Measurements from ENCODE around the gene GRK4.

GRK4 gene

DNA sequence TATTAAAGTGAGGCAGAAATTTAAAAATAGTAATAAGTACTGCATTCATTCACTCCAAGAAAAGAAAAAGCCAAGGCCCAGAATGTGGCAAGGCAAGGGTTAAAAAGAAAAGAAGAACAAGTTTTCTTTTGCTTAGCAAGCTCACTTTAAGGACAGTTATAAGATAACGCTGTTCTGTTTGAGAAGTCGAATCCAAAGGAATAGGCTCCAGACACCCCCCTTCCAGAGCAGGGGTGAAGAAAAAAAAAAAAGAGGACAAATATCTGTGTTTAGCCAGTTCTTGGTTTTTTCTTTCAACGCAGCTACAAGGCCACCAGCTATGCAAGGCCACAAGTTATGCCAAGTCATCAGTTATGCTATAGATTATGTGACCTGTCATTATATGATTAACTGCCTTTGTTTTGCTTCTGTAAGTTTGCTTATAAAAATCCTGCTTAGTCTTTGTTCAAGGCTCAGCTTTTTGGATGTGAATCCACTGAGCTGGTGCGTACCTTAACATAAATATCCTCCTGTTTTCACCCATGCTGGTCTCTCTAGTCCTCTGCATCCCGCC, 1.4 kb downstream of the GRK4 start:
- Histone ChIP-seq H2AFZ (ENCODE audit: low read depth, low read length) (no peak overlapping the region), H3K4me1 (ENCODE audit: low read length) (peaks cover 17% of the 10 kb centered on the region), H3K4me3 (ENCODE audit: low read length) (peak overlapping the region; percentile 82; the same call in 1 of the 2 replicates), H3K27me3 (ENCODE audit: low read depth, low read length) (no peaks in the 10 kb centered on the region), H3K9ac (ENCODE audit: low read length) (no peak overlapping the region), H3K79me2 (ENCODE audit: low read length) (peaks cover 28% of the 10 kb centered on the region), H3K27ac (ENCODE audit: low read length) (no peak overlapping the region), H4K20me1 (ENCODE audit: insufficient read depth, low read length) (peaks cover 18% of the 10 kb centered on the region), H3K36me3 (replicated peaks; ENCODE audit: low read depth, low read length) (no peaks in the 10 kb centered on the region), H3K4me2 (ENCODE audit: low read length) (peak overlapping the region; percentile 93), H3K9me3 (ENCODE audit: insufficient read depth, low read length) (no peaks in the 10 kb centered on the region)
- TF ChIP-seq, protein P1, sequence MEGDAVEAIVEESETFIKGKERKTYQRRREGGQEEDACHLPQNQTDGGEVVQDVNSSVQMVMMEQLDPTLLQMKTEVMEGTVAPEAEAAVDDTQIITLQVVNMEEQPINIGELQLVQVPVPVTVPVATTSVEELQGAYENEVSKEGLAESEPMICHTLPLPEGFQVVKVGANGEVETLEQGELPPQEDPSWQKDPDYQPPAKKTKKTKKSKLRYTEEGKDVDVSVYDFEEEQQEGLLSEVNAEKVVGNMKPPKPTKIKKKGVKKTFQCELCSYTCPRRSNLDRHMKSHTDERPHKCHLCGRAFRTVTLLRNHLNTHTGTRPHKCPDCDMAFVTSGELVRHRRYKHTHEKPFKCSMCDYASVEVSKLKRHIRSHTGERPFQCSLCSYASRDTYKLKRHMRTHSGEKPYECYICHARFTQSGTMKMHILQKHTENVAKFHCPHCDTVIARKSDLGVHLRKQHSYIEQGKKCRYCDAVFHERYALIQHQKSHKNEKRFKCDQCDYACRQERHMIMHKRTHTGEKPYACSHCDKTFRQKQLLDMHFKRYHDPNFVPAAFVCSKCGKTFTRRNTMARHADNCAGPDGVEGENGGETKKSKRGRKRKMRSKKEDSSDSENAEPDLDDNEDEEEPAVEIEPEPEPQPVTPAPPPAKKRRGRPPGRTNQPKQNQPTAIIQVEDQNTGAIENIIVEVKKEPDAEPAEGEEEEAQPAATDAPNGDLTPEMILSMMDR (IDR thresholded peaks at IDR 0.05; ENCODE audit: low read depth, low read length) = no peak
- TF ChIP-seq EZH2phosphoT487 (IDR thresholded peaks at IDR 0.05; ENCODE audit: low read depth) = no peak

DNA sequence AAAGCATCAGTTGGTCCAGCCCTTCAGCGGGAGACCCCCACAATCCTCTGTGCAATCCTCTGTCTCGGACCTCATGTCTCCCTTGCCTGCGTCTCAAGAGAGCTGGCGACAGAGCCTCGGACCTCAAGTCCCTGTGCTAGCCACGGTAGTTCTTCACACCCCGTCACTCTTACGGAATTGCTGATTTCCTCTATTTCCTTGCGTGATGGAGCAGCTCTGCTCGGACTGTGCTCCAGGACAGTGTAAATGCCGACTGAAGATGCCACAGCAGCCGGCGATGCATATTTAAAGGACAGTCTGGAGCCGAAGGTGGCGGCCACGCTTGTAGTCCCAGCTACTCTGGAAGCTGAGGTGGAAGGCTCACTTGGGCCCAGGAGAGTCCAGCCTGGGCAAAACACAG, 1.9 kb downstream of the GRK4 start:
- no peaks in the 10 kb centered on the region for H3K27me3 ChIP-seq (ENCODE audit: low read depth, low read length)
- H3K4me1 ChIP-seq (ENCODE audit: low read length) = peaks cover 13% of the 10 kb centered on the region
- H2AFZ ChIP-seq (ENCODE audit: low read depth, low read length) = no peak overlapping the region
- TF ChIP-seq, protein P1 (IDR thresholded peaks at IDR 0.05; ENCODE audit: low read depth, low read length) = no peak
- no peak for TF ChIP-seq EZH2phosphoT487 (IDR thresholded peaks at IDR 0.05; ENCODE audit: low read depth)
- peaks cover 23% of the 10 kb centered on the region for H3K79me2 ChIP-seq (ENCODE audit: low read length)
- H3K9ac ChIP-seq (ENCODE audit: low read length) = no peak overlapping the region
- no peaks in the 10 kb centered on the region for H3K36me3 ChIP-seq (replicated peaks; ENCODE audit: low read depth, low read length)
- H3K9me3 ChIP-seq (ENCODE audit: insufficient read depth, low read length) = no peaks in the 10 kb centered on the region
- H3K4me2 ChIP-seq (ENCODE audit: low read length) = no peak overlapping the region
- H3K4me3 ChIP-seq (ENCODE audit: low read length) = no peak overlapping the region
- H4K20me1 ChIP-seq (ENCODE audit: insufficient read depth, low read length) = peaks cover 14% of the 10 kb centered on the region
- H3K27ac ChIP-seq (ENCODE audit: low read length) = no peak overlapping the region

DNA sequence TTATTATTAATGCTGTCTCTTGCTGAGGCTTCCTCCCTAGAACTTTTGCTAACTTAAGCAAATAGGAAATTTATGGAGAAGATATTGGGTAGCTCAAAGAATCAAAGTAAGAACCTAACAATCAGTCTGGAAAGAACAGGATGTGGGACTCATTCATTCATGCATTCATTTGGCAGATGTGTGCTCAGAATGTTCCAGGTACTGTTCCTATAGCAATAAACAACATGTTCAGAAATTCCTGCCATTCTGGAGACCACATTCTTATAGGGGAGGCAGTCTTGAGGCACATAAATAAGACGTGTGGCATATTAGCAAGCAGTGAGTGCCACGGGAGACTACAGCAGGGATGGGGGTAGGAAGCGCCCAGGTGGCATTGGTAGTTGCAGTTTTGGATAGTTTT, 5.0 kb downstream of the GRK4 start:
- Histone ChIP-seq H3K4me3 (ENCODE audit: low read length) (no peak overlapping the region), H3K79me2 (ENCODE audit: low read length) (no peaks in the 10 kb centered on the region), H3K9me3 (ENCODE audit: insufficient read depth, low read length) (no peaks in the 10 kb centered on the region), H3K9ac (ENCODE audit: low read length) (no peak overlapping the region), H3K36me3 (replicated peaks; ENCODE audit: low read depth, low read length) (no peaks in the 10 kb centered on the region), H3K4me1 (ENCODE audit: low read length) (peaks cover 4% of the 10 kb centered on the region), H3K27ac (ENCODE audit: low read length) (no peak overlapping the region), H4K20me1 (ENCODE audit: insufficient read depth, low read length) (no peaks in the 10 kb centered on the region), H2AFZ (ENCODE audit: low read depth, low read length) (no peak overlapping the region), H3K27me3 (ENCODE audit: low read depth, low read length) (no peaks in the 10 kb centered on the region), H3K4me2 (ENCODE audit: low read length) (no peak overlapping the region)
- TF ChIP-seq, protein P1 (IDR thresholded peaks at IDR 0.05; ENCODE audit: low read depth, low read length) = no peak
- no peak for TF ChIP-seq EZH2phosphoT487 (IDR thresholded peaks at IDR 0.05; ENCODE audit: low read depth)

DNA sequence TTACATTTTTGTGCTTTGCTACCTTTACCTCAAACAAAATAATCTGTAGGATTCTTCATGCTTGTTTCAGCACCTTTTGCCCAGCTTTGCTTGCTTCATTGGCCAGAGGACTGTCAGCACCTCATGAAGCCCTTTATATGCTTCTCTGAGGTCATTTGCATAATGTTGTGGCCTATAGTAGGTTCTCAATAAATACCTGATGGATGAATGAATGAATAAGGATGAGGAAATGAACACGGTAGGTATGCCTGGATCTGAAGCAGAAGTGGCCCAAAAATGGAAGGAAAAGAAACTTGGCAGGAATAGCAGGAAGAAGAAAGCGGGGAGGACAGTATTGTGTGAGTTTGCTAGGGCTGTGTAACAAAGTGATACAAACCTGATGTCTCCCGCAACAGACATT, 7.9 kb downstream of the GRK4 start:
- no peaks in the 10 kb centered on the region for H3K9me3 ChIP-seq (ENCODE audit: insufficient read depth, low read length)
- no peak overlapping the region for H3K9ac ChIP-seq (ENCODE audit: low read length)
- no peak overlapping the region for H3K4me2 ChIP-seq (ENCODE audit: low read length)
- H3K36me3 ChIP-seq (replicated peaks; ENCODE audit: low read depth, low read length) = no peaks in the 10 kb centered on the region
- no peak overlapping the region for H2AFZ ChIP-seq (ENCODE audit: low read depth, low read length)
- no peaks in the 10 kb centered on the region for H3K79me2 ChIP-seq (ENCODE audit: low read length)
- H4K20me1 ChIP-seq (ENCODE audit: insufficient read depth, low read length) = no peaks in the 10 kb centered on the region
- no peak for TF ChIP-seq EZH2phosphoT487 (IDR thresholded peaks at IDR 0.05; ENCODE audit: low read depth)
- TF ChIP-seq, protein P1 (IDR thresholded peaks at IDR 0.05; ENCODE audit: low read depth, low read length) = no peak
- peaks cover 10% of the 10 kb centered on the region; the same call in 1 of the 2 replicates for H3K27me3 ChIP-seq (ENCODE audit: low read depth, low read length)
- no peak overlapping the region for H3K4me3 ChIP-seq (ENCODE audit: low read length)
- H3K4me1 ChIP-seq (ENCODE audit: low read length) = no peaks in the 10 kb centered on the region
- no peak overlapping the region for H3K27ac ChIP-seq (ENCODE audit: low read length)
